ENCODE results near the gene MLF2. TPM values are rescaled to one million over a fixed set of nuclear protein-coding genes. Genes with fewer than 3 reads are reported as not detected.

MLF2 gene
- total and polyA plus RNA-seq, 2 experiments from 2014 or later = 210 to 508 TPM

GRCh38 chr12:6725350-6725749 lies 27.6 kb downstream of the MLF2 start:
- H3K27ac ChIP-seq = no peak overlapping the region
- H3K36me3 ChIP-seq (replicated peaks; ENCODE audit: insufficient read depth, low read depth) = no peaks in the 10 kb centered on the region
- H3K27me3 ChIP-seq = no peaks in the 10 kb centered on the region
- peaks cover 8% of the 10 kb centered on the region for H3K4me1 ChIP-seq (ENCODE audit: insufficient read depth)
- no peaks in the 10 kb centered on the region for H4K20me1 ChIP-seq (ENCODE audit: insufficient read depth, poor library complexity, severe bottlenecking)
- no peak overlapping the region for H3K4me3 ChIP-seq
- no peak overlapping the region for H3K4me2 ChIP-seq
- TF ChIP-seq EZH2phosphoT487 (IDR thresholded peaks at IDR 0.05; ENCODE audit: low read depth, severe bottlenecking, unreplicated experiment) = no peak
- TF ChIP-seq EZH2 (IDR thresholded peaks at IDR 0.05; ENCODE audit: borderline replicate concordance) = no peak
- TF ChIP-seq CTCF (IDR thresholded peaks at IDR 0.05; ENCODE audit: poor library complexity) = no peak
- 95% methylated on average over 7 of the region's 7 CpGs for WGBS (ENCODE audit: low lambda C conversion rate, missing lambda C conversion rate)
- H2AFZ ChIP-seq = no peak overlapping the region
- no peaks in the 10 kb centered on the region for H3K9me3 ChIP-seq (ENCODE audit: low read depth)
- no peak for DNase-seq (ENCODE audit: low spot score)
- peaks cover 12% of the 10 kb centered on the region for H3K79me2 ChIP-seq
- no peaks in the 10 kb centered on the region for H3K9me2 ChIP-seq (replicated peaks; ENCODE audit: insufficient read depth)

- peak overlapping the region; percentile 76 for H3K27ac ChIP-seq
- peaks cover 8% of the 10 kb centered on the region for H3K4me1 ChIP-seq (ENCODE audit: insufficient read depth)
- H3K36me3 ChIP-seq (replicated peaks; ENCODE audit: insufficient read depth, low read depth) = no peaks in the 10 kb centered on the region
- no peaks in the 10 kb centered on the region for H3K27me3 ChIP-seq
- TF ChIP-seq EZH2phosphoT487 (IDR thresholded peaks at IDR 0.05; ENCODE audit: low read depth, severe bottlenecking, unreplicated experiment) (no peak), CTCF (IDR thresholded peaks at IDR 0.05; ENCODE audit: poor library complexity) (no peak), EZH2 (IDR thresholded peaks at IDR 0.05; ENCODE audit: borderline replicate concordance) (no peak)
- H3K79me2 ChIP-seq = peaks cover 12% of the 10 kb centered on the region
- H3K9me2 ChIP-seq (replicated peaks; ENCODE audit: insufficient read depth) = no peaks in the 10 kb centered on the region
- WGBS (ENCODE audit: low lambda C conversion rate, missing lambda C conversion rate) = 25% methylated on average over 9 of the region's 10 CpGs
- H4K20me1 ChIP-seq (ENCODE audit: insufficient read depth, poor library complexity, severe bottlenecking) = no peaks in the 10 kb centered on the region
- no peaks in the 10 kb centered on the region for H3K9me3 ChIP-seq (ENCODE audit: low read depth)
- H3K4me2 ChIP-seq = peak overlapping the region; percentile 89
- peak overlapping the region; percentile 1 for H3K4me3 ChIP-seq
- peak; percentile 24 for DNase-seq (ENCODE audit: low spot score)
- peak overlapping the region; percentile 42 for H2AFZ ChIP-seq
These were observed 28.5 kb downstream of the MLF2 start for GRCh38 chr12:6724409-6724797.

- peak within 1 kb of the TSS; percentile 89 for H3K4me2 ChIP-seq
These were observed 29.1 kb downstream of the MLF2 start, which contains the start of gene COPS7A for GRCh38 chr12:6723607-6724408. COPS7A (plus strand) TSS chr12:6724046; CDS start chr12:6724657, 611 bp downstream.

More at GRCh38 chr12:6723607-6724408, 29.1 kb downstream of the MLF2 start, which contains the start of gene COPS7A:
- DNase-seq (ENCODE audit: low spot score) = peak; percentile 98
- H3K79me2 ChIP-seq = peaks cover 12% of the 10 kb centered on the region
- H3K4me1 ChIP-seq (ENCODE audit: insufficient read depth) = peaks cover 8% of the 10 kb centered on the region
- peak within 1 kb of the TSS; percentile 76 for H3K27ac ChIP-seq
- no peaks in the 10 kb centered on the region for H3K36me3 ChIP-seq (replicated peaks; ENCODE audit: insufficient read depth, low read depth)
- H3K4me3 ChIP-seq = peak within 1 kb of the TSS; percentile 23
- no peaks in the 10 kb centered on the region for H3K27me3 ChIP-seq
- no peaks in the 10 kb centered on the region for H4K20me1 ChIP-seq (ENCODE audit: insufficient read depth, poor library complexity, severe bottlenecking)
- no peaks in the 10 kb centered on the region for H3K9me2 ChIP-seq (replicated peaks; ENCODE audit: insufficient read depth)
- H3K9me3 ChIP-seq (ENCODE audit: low read depth) = no peaks in the 10 kb centered on the region
- TF ChIP-seq EZH2phosphoT487 (IDR thresholded peaks at IDR 0.05; ENCODE audit: low read depth, severe bottlenecking, unreplicated experiment) (no peak), EZH2 (IDR thresholded peaks at IDR 0.05; ENCODE audit: borderline replicate concordance) (no peak), CTCF (IDR thresholded peaks at IDR 0.05; ENCODE audit: poor library complexity) (no peak)
- peak within 1 kb of the TSS; percentile 75 for H2AFZ ChIP-seq
- 1% methylated on average over 49 of the region's 49 CpGs for WGBS (ENCODE audit: low lambda C conversion rate, missing lambda C conversion rate)
